Measurements from ENCODE around the gene BTRC.
"Not testable (repeated sequence)": the region's sequence is repeated elsewhere in the genome, so short reads cannot be mapped to it uniquely, and the experiment has no call there.

DNA sequence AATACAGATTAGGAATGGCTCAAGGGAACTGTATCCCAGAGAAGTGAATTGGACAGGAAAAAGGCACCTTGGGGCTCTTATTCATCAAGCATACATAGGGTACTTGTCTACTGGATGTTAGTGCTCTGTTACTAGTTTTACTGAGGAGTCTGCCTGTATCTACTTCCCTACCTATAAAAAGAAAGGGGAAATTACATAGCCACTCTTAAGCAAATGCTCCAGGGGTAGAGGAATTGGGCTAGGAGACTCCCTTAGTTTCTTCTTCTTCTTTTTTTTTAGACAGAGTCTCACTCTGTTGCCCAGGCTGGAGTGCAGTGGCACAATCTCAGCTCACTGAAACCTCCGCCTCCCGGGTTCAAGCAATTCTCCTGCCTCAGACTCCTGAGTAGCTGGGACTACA, 239.4 kb downstream of the BTRC start:
- TF ChIP-seq CTCF, POLR2A, POLR2AphosphoS5, EP300 (IDR thresholded peaks at IDR 0.05): not testable (repeated sequence)

Data from stomach (tissue), 4 donors.